SU-DHL-6 (cell line): Measurements from ENCODE around the gene CLCA2.

ENCODE experiments used
- H2AFZ ChIP-seq: fragments of 200-600 bp; sonication (generic); 2 replicates; pipeline ENCODE4 v1.6.1; 2014; ENCODE audit warnings: low read depth, mild to moderate bottlenecking, moderate library complexity, mixed read lengths, antibody characterized with exemption, low read length; ENCODE audit not compliant: severe bottlenecking
- H3F3A ChIP-seq: fragments of 200-600 bp; shearing (Covaris generic); 2 replicates; pipeline ENCODE4 v1.6.0; 2016; ENCODE audit warnings: antibody characterized with exemption, mild to moderate bottlenecking; ENCODE audit not compliant: insufficient read depth
- H3K27ac ChIP-seq: fragments of 200-600 bp; sonication (generic); 2 replicates; pipeline ENCODE4 v1.5.1; 2016; ENCODE audit warnings: low read depth, mild to moderate bottlenecking, low read length, moderate library complexity, mixed read lengths
- H3K27me3 ChIP-seq: fragments of 200-600 bp; sonication (generic), shearing (Covaris generic); 2 replicates; pipeline ENCODE4 v1.6.0; 2014; ENCODE audit warnings: mild to moderate bottlenecking, low read length
- H3K36me3 ChIP-seq: fragments of 200-600 bp; sonication (generic); 2 replicates; pipeline ENCODE4 v1.6.1; 2014; ENCODE audit warnings: mild to moderate bottlenecking, low read length, mixed read lengths
- H3K4me2 ChIP-seq: fragments of 300-600, 200-600 bp; shearing (Covaris generic), sonication (generic); 2 replicates; pipeline ENCODE4 v1.6.0; 2014; ENCODE audit warnings: low read length, low read depth, mild to moderate bottlenecking; ENCODE audit not compliant: poor library complexity, severe bottlenecking
- H3K4me3 ChIP-seq: fragments of 200-600 bp; sonication (generic); 2 replicates; pipeline ENCODE4 v1.5.1; 2014; ENCODE audit warnings: antibody characterized with exemption, low read length, mild to moderate bottlenecking, mixed read lengths; ENCODE audit not compliant: insufficient read depth, poor library complexity, severe bottlenecking
- H3K79me2 ChIP-seq: fragments of 200-600 bp; sonication (generic); 2 replicates; pipeline ENCODE4 v1.6.1; 2014; ENCODE audit warnings: mild to moderate bottlenecking, low read length, moderate library complexity; ENCODE audit not compliant: insufficient read depth
- H3K9ac ChIP-seq: fragments of 200-600 bp; sonication (generic); 2 replicates; pipeline ENCODE4 v1.7.0; 2014; ENCODE audit warnings: mild to moderate bottlenecking, low read length
- H3K9me2 ChIP-seq: fragments of 200-600 bp; sonication (generic); replicated peaks from 2 replicates; pipeline ENCODE4 v1.6.1; 2014; ENCODE audit warnings: low read length; ENCODE audit not compliant: insufficient read depth
- H3K9me3 ChIP-seq: fragments of 200-600 bp; sonication (generic); 2 replicates; pipeline ENCODE4 v1.6.1; 2014; ENCODE audit warnings: low read length, mixed read lengths; ENCODE audit not compliant: insufficient read depth
- H4K20me1 ChIP-seq: fragments of 200-600 bp; sonication (generic); 2 replicates; pipeline ENCODE4 v1.6.1; 2014; ENCODE audit warnings: low read depth, mild to moderate bottlenecking, antibody characterized with exemption, low read length, moderate library complexity, mixed read lengths
- EZH2phosphoT487 ChIP-seq: fragments of 200-600 bp; sonication (generic), shearing (Covaris generic); conservative IDR thresholded peaks from 2 replicates; pipeline ENCODE4 v1.6.1; 2018; ENCODE audit warnings: mild to moderate bottlenecking, antibody characterized with exemption, low read length, moderate library complexity, mixed read lengths
- TF ChIP-seq, protein P1 (sequence below): fragments of 200-600 bp; sonication (generic); IDR thresholded peaks from one replicate; pipeline ENCODE4 v1.5.1; 2017; ENCODE audit warnings: antibody characterized with exemption, mild to moderate bottlenecking, low read length, moderate library complexity; ENCODE audit not compliant: insufficient read depth, poor library complexity, severe bottlenecking

Gene CLCA2

GRCh38 chr1:86453664-86454063, 29.7 kb downstream of the CLCA2 start:
- Histone ChIP-seq H3K4me3 (no peak overlapping the region), H2AFZ (no peak overlapping the region), H3K27ac (no peak overlapping the region), H3K9me2 (no peaks in the 10 kb centered on the region), H4K20me1 (no peaks in the 10 kb centered on the region), H3K4me2 (no peak overlapping the region), H3K36me3 (no peaks in the 10 kb centered on the region), H3K9ac (no peak overlapping the region), H3K9me3 (no peaks in the 10 kb centered on the region), H3F3A (no peaks in the 10 kb centered on the region), H3K79me2 (no peaks in the 10 kb centered on the region), H3K27me3 (no peaks in the 10 kb centered on the region)
- TF ChIP-seq, protein P1, sequence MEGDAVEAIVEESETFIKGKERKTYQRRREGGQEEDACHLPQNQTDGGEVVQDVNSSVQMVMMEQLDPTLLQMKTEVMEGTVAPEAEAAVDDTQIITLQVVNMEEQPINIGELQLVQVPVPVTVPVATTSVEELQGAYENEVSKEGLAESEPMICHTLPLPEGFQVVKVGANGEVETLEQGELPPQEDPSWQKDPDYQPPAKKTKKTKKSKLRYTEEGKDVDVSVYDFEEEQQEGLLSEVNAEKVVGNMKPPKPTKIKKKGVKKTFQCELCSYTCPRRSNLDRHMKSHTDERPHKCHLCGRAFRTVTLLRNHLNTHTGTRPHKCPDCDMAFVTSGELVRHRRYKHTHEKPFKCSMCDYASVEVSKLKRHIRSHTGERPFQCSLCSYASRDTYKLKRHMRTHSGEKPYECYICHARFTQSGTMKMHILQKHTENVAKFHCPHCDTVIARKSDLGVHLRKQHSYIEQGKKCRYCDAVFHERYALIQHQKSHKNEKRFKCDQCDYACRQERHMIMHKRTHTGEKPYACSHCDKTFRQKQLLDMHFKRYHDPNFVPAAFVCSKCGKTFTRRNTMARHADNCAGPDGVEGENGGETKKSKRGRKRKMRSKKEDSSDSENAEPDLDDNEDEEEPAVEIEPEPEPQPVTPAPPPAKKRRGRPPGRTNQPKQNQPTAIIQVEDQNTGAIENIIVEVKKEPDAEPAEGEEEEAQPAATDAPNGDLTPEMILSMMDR, result no peak

GRCh38 chr1:86455073-86455472, 31.1 kb downstream of the CLCA2 start:
- no peaks in the 10 kb centered on the region for H3K9me2 ChIP-seq
- no peaks in the 10 kb centered on the region for H3K79me2 ChIP-seq
- H3K27me3 ChIP-seq, result no peaks in the 10 kb centered on the region
- H3K9me3 ChIP-seq, result no peaks in the 10 kb centered on the region
- no peak for TF ChIP-seq EZH2phosphoT487
- TF ChIP-seq, protein P1, result no peak
- H3F3A ChIP-seq, result no peaks in the 10 kb centered on the region
- H3K9ac ChIP-seq, result no peak overlapping the region
- no peak overlapping the region for H3K4me3 ChIP-seq
- H2AFZ ChIP-seq, result no peak overlapping the region
- no peak overlapping the region for H3K27ac ChIP-seq
- H3K36me3 ChIP-seq, result no peaks in the 10 kb centered on the region
- H3K4me2 ChIP-seq, result no peak overlapping the region
- no peaks in the 10 kb centered on the region for H4K20me1 ChIP-seq

- Histone ChIP-seq H3K27ac (no peak overlapping the region), H3K79me2 (no peaks in the 10 kb centered on the region), H4K20me1 (no peaks in the 10 kb centered on the region), H3F3A (no peaks in the 10 kb centered on the region), H3K27me3 (no peaks in the 10 kb centered on the region), H3K9ac (no peak overlapping the region), H2AFZ (no peak overlapping the region), H3K4me2 (no peak overlapping the region), H3K9me3 (no peaks in the 10 kb centered on the region), H3K4me3 (no peak overlapping the region), H3K9me2 (no peaks in the 10 kb centered on the region), H3K36me3 (no peaks in the 10 kb centered on the region)
- TF ChIP-seq EZH2phosphoT487, result no peak
- TF ChIP-seq, protein P1, result no peak
Observed at GRCh38 chr1:86460998-86461397, 37.0 kb downstream of the CLCA2 start.

- Histone ChIP-seq H3K79me2 (no peaks in the 10 kb centered on the region), H4K20me1 (no peaks in the 10 kb centered on the region), H3K4me2 (no peak overlapping the region), H3K9me3 (no peaks in the 10 kb centered on the region), H3K27me3 (no peaks in the 10 kb centered on the region), H2AFZ (no peak overlapping the region), H3K4me3 (no peak overlapping the region), H3F3A (no peaks in the 10 kb centered on the region), H3K36me3 (no peaks in the 10 kb centered on the region), H3K9ac (no peak overlapping the region), H3K27ac (no peak overlapping the region), H3K9me2 (no peaks in the 10 kb centered on the region)
- no peak for TF ChIP-seq EZH2phosphoT487
- TF ChIP-seq, protein P1, result no peak
Observed at GRCh38 chr1:86461482-86461881, 37.5 kb downstream of the CLCA2 start.
